Activated naive CD4-positive, alpha-beta T cell treated with Interleukin-2 at 50 U/mL for 16 hours (primary cell): ENCODE measurements around the gene SCYL2.
A peak's percentile ranks its signal among the peaks of the same experiment; 100 is the strongest.
"Not testable (repeated sequence)": the region's sequence is repeated elsewhere in the genome, so short reads cannot be mapped to it uniquely, and the experiment has no call there.

ENCODE experiments used
- DNase-seq: peaks from one replicate; pipeline ENCODE4 v3.0.0-alpha.2; 2020

SCYL2 gene

DNA sequence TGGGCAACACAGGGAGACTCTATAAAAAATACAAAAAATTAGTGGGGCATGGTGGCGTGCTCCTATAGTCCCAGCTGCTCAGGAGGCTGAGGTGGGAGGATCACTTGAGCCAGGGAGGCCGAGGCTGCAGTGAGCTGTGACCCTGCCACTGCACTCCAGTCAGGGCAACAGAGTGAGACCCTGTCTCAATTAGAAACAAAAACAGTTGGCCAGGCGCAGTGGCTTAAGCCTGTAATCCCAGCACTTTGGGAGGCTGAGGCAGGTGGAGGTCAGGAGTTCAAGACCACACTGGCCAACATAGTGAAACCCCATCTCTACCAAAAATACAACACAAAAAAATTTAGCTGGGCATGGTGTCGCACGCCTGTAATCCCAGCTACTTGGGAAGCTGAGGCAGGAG lies 1.9 kb upstream of the SCYL2 start:
- not testable (repeated sequence) for DNase-seq

DNA sequence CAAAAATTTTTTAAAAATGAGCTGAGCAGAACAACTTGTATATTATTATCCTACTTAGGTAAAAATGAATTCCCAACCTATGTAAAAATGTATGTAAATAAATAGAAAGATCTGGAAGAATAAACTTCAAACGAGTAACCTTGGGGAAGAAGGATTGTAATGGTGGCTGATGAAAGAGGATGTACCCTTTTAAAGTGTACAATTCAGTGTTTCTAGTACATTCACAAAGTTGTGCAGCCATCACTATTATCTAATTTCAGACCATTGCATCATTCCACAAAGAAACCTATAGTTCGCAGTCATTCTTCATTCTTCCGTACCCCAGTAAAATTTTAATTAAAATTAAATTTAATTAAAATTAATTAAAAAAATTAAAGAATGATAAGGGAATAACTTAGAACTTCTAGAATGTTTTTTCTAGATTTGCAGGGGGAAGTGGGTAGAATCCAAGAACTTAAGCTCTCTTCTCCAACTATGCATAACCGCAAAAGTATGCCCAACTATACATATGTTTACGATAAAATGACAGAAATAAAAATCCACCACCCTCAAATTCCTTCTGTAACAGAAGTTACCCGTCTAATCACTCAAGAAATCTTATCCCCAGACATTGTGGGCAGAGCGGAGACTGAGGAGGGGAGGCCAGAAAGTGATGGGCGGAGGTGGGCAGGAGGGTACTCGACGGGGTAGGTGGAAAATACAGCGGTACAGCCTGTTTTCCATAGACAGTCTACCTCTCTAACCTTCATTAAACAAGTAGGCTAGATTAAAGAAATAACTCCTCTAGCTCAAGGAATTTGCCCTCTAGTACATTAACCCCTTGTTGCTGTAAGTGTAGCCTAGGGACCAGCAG lies 1.0 kb upstream of the SCYL2 start:
- no peak for DNase-seq

DNA sequence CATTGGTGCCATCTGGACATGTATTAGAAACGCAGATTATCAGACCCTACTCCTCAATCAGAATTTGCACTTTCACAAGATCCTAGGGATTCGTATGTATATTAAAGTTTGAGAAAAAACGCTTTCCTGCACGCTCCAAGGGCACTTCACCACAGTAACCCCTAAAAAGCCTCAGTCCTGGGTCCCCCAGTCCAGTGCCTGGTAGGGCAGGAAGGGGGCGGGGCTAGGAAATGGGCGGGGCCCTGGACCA lies 467 bp upstream of the SCYL2 start:
- no peak for DNase-seq

DNA sequence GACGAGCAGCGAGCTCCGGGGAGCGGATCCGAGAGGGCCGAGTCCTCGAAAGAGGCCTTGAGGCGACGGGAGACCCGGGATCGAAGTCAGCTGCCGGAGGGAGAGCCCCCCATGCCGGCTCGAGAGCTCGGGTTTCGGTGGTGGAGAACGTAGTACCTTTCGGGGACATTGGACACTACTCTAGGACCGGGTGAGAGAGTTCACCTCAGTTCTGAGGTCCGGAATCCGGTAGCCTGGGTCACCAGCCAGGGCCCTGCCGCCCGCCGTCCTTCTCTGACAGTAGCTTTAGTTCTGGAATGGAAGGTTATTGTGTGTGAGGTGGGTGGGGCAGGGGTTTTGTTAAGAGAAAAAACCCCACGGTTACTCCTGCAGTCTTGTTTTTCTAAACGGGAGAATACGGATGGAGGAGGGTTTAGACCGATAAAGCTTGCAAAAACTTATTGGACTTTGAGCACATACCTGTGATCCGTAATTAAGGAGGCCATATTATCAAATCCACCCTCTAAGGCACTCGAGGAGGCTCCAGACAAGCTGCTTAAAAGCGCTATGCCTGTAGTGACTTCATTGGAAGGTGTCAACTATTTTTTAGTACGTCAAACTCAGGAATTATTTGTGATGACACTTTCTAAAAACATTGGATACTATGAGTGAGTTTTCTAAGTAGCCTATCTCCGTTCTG lies 765 bp downstream of the SCYL2 start:
- DNase-seq: peak; percentile 19

DNA sequence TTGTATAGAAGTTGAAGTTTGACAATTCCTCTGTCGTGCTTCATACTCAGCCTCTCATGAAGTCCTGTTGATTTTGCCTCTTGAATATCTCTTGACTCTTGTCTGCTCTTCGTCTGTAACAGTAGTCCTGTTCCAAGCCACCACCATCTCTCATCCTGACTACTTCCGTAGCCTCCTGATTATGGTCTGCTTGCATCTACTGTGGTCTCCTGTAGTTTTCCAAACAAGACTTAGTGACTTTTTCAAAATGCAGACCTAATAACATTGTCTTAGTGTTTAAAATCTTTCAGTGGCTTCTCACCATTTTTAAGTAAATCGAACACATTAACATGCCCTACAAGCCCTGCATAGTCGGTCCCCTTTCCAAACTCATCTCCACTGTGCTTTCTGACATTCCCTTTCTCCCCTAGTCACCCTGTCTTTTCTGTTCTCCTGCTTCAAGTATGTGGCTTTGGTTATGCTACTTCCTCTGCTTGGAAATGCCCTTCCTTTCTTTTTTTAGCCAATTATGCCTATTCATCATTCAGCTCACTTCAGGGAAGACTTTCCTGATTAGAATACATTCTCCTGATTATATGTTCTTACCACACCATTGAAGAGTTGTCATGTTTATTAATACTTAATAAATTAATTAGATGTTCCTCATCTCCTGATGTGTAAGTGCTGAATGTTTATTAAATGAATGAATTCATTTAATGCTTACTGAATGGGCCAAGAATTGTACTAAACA lies 2.0 kb downstream of the SCYL2 start:
- no peak for DNase-seq

DNA sequence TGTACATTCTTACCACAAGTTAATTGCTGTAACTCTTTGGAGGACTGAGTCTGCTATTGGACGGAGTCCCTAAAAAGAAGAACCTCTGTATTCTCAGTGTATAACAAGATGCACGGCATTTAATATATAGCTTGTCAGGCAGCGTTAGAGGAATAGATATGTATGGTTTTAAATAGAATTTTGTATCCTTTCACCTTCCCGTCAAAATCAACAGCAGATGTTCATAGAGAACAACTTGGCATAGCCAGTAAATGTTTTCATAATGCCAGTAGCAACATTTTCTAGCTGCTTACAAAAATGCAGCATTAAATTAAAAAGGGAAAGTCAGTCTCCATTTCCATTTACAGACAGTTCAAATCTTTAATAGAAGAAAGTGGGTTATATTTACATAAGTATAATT lies 6.8 kb downstream of the SCYL2 start:
- no peak for DNase-seq

DNA sequence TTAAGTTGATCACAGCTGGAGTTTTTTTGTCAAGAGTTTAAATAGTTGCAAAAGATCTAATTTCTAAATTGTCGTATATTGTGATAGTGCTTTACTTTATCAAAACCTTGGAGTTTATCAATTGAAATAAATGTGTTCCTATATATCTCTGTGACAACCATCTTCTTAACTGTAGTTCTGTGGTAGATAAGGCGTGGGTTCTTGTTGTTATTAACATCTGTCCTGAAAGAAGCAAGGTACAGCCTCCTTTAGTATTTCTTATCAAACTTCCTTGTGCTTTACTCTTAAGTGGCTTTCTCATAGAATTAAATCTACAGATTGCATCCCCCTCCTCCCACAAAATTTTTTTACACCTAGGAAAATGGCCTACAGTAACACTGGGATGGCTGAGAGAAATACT lies 7.3 kb downstream of the SCYL2 start:
- DNase-seq: no peak

DNA sequence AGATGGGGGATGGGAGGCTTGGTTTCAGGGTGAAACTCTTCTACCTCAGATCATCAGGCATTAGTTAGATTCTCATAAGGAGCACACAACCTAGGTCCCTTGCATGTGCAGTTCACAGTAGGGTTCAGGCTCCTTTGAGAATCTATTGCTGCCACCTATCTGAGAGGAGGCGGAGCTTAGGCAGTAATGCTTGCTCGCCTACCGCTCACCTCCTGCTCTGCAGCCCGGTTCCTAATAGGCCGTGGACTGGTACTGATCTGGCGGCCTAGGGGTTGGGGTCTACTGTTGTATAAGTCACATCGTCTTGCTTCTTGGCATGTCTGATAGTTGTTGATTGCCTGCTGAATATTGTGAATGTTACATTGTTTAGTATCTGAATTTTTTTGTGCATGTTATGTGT lies 12.2 kb downstream of the SCYL2 start:
- DNase-seq: no peak

DNA sequence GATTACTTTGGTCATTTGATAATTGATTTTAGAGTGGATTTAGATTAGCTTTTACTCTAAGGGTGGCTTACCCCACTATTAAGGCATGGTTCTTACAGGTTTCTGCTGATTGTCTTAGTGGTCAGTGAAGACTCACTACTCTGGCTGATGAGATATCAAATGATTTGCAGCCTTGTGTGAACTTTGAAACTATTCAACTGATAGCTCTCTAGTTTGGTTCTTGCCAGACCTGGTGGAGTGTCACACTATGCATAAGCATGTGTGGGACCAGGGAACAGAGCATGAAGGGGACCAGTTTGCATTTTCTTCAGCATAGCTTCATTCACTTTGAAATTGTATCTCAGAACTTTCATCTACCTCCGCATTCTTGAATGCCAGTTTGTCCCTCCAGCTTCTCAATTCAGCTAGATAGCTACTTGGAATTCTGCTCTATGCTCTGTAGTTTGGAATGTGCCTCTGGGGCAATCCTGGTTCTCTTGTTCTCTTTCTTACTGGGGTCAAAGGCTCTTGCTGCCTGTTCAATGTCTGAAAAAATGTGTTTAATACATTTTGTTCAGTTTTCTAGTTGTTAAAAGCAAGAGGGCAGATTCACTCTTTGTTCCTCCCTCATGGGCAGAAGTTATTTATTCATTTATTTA lies 12.7 kb downstream of the SCYL2 start:
- DNase-seq: no peak

DNA sequence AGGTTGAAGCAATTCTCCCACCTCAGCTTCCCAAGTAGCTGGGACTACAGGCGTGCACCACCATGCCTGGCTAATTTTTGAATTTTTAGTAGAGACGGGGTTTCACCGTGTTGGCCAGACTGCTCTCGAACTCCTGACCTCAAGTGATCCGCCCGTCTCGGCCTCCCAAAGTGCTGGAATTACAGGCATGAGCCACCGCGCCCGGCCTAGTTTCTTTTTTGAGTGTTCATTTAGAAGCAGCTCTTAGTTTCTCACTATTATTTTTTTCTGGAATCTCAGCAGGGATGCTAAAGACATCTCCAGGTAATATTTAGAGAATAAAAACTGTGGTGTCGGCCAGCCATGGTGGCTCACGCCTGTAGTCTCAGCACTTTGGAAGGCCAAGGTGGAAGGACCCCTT lies 17.6 kb downstream of the SCYL2 start:
- not testable (repeated sequence) for DNase-seq

DNA sequence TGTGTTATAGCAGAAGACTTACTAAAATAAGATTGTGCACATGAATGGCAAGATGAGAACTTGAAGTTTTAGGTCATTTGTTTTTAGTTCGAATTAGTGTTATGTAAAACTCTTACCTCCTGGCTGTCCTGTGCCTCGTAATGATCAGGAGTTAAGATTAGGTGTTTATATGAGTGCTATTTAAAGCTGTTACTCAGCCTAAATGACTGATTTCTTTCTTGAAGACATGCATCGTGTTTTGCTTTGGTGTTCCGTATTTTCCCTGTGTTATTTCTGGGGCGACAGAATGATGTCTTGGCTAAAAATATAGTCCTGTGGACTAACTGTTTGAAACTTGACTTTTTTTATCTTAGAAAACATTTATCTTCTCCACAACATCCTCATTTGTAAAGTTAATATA lies 22.1 kb downstream of the SCYL2 start:
- DNase-seq: no peak

DNA sequence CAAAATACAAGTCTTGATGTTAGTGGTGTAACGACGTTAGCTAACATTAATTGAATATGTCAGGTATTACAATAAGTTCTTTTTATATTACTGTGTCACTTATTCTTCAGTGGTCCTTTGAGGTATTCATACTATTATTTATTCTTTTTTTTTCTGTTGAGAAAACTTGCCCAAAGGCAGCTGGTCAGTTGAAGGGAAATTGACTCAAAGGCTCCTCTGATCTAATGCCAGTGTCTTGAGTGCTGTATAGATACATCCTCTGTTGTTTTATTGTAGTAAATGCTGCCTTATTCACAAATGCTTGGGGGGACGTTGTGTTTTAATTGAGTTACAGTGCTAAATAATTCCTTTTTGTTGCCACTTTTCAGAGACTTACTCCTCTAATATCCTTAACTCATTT lies 23.0 kb downstream of the SCYL2 start:
- DNase-seq: no peak

DNA sequence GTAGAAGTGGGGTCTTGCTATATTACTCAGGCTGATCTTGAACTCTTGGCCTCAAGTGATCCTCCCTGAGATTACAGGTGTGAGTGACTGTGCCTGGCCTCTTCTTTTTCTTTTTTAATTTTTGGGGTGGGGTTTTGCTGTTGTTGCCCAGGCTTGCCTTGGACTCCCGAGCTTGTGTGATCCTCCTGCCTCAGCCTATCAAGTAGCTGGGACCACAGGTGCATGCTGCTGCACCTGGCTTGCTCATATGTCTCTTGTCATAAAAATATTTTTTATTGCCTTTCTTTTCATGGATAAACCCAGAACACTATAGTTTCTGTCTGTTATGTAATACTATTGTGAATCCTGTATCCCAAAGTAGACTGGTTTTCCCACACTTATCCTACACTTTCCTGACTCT lies 26.0 kb downstream of the SCYL2 start:
- DNase-seq: no peak

DNA sequence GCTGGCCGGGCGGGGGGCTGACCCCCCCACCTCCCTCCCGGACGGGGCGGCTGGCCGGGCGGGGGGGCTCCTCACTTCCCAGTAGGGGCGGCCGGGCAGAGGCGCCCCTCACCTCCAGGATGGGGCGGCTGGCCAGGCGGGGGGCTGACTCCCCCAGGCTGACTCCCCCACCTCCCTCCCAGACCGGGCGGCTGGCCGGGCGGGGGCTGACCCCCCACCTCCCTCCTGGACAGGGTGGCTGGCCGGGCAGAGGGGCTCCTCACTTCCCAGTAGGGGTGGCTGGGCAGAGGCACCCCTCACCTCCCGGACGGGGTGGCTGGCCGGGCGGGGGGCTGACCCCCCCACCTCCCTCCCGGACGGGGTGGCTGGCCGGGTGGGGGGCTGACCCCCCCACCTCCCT lies 27.4 kb downstream of the SCYL2 start:
- DNase-seq: not testable (repeated sequence)

DNA sequence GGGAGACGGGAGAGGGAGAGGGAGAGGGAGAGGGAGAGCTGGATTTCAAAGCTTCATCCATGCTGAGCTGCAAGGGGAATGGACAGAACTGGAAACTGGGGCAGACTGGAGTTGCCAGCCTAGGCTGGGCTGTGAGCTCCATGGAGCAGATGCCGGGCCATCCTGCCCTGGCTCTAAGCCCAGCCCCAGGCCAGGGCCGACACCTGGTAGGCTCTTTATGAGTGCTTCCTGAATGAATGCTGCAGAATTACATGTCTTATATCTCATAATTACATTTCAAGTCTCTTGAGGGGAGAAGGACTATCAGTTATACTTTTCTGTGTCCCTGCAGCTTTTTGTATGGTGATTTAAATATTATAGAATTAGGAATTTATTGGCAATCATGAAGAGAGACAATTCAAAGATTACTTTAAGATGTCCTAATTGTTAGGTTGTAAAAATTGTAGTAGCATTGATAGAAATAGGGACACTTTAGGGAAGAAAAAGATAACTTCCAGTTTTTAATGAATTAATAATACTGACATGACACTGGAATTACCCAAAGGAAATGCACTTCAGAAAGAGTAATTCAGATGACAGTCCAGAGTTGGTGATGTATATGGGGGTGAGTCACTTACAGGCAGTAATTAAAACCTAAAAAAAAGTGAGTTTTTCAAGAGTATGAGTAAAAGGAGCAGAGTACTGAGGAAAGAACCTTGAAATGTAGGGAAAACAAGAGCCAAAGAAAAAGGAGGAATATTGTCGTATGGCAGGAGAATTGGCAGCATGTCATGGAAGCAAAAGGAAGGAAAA lies 29.0 kb downstream of the SCYL2 start:
- no peak for DNase-seq

DNA sequence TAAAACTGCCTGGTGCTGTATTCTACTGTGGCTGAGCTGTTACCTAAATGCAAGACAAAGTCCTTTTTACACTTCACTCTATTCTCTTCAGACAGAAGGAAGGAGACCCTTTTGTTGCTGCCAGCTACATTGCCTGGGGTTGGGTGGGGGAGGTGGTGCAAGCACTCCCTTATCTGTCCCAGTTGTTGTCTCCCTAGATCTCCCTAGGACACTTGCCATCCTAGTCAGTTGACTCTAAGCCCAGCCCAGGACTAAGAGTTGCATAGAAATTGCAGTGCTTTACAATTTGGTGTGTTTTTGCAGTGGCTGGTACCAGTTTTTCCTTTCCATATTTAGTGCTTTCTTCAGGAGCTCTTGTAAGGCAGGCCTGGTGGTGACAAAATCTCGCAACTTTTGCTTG lies 35.1 kb downstream of the SCYL2 start:
- no peak for DNase-seq

DNA sequence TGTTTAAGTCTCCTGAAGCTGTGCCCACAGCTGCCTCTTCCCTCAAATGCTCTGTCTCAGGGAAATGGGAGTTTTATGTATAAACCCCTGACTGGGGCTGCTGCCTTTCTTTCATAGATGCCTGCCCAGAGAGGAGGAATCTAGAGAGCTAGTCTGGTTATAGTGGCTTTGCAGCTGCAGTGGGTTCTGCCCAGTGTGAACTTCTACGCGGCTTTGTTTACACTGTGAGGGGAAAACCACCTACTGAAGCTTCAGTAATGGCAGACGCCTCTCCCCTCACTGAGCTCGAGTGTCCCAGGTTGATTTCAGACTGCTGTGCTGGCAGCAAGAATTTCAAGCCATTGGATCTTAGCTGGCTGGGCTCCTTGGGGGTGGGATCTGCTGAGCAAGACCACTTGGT lies 36.9 kb downstream of the SCYL2 start:
- DNase-seq: no peak

DNA sequence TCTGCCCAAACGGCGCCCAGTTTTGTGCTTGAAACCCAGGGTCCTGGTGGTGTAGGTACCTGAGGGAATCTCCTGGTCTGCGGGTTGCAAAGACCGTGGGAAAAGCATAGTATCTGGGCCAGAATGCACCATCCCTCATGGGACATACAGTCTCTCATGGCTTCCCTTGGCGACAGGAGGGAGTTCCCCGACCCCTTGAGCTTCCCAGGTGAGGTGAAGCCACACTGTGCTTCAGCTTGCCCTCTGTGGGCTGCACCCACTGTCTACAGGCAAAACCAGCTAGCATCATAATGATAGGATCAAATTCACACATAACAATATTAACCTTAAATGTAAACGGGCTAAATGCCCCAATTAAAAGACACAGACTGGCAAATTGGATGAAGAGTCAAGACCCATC lies 37.4 kb downstream of the SCYL2 start:
- DNase-seq: not testable (repeated sequence)

DNA sequence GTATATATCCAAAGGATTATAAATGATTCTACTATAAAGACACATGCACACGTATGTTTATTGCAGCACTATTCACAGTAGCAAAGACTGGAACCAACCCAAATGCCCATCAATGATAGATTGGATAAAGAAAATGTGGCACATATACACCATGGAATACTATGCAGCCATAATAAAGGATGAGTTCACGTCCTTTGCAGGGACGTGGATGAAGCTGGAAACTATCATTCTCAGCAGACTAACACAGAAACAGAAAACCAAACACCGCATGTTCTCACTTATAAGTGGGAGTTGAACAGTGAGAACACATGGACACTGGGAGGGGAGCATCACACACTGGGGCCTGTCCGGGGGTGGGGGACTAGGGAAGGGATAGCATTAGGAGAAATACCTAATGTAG lies 41.2 kb downstream of the SCYL2 start:
- DNase-seq: not testable (repeated sequence)

DNA sequence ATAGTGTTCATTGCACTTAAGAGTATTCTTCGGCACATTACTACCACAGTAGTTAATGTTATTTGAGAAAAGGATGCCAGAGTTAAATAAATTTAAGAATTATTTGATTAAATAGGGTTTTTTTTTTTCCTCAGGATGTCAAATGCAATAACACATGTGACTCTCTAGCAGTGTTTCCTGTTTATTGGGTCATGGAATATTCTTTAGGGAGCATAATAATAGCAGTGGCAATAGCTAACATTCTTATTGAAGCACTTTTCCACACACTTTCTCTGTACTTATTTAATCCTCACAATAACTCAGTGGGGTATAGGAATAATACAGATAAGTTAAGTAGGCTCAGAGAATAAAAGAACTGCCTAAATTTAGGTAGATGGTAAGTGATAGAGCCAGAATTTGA lies 44.3 kb downstream of the SCYL2 start:
- no peak for DNase-seq

DNA sequence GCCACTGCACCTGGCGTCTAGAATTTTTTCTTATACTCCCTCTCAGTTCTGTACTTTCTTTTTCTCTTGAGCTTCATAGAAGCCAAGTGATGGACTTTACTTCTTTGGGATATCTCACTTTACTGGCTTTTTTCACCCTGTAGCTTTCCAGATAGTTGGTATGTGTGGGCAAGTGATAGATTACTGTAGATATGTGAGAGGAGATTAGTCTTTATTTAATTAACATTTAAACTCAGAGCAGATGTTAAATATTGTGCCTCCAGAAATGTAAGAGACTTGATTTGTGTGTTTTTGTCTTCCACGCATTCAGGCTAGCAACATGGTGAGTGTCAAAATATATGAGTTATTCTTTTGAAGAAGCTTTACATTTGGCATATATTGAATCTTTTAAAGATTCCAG lies 50.4 kb downstream of the SCYL2 start:
- no peak for DNase-seq

DNA sequence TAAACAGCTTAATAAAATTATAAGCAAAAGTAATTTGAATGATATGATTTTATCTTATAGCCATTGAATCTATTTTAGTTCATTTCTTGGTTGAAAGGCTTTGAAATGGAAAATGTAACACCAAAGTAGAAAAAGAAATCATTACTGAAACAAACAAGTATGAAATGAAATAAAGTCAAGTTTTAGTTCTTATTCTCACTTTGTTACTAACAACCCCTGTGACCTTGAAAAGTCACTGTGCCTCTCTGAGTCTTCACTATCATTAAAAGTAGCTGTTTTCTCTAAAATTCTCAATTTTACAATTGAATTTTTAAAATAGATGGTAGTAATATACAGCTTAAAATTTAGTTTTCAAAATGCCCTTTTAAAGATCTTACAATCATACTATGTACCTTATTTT lies 57.5 kb downstream of the SCYL2 start:
- DNase-seq: no peak

DNA sequence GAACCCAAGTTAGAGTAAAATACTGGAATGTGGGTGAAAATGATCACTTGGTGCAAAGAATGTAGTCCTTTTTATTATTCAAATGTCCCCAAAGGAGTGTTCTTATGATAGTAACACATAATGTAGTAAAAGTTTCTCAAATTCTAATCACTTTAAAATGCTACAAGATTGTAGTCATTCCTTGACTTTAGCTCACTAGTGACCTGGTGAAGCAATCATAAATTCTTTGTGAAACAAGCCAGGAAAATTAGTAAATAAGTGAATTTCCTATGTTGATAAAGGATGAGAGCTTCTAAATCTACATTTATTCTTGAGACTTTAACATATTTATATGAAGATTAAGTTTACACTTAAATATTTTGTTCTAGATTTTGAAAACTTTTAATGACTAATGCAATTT lies 59.2 kb downstream of the SCYL2 start:
- no peak for DNase-seq
